Skin epidermis (tissue), 12 donors: Measurements from ENCODE around the gene PTPRJ.
A peak's percentile ranks its signal among the peaks of the same experiment; 100 is the strongest.
"Not testable (repeated sequence)": the region's sequence is repeated elsewhere in the genome, so short reads cannot be mapped to it uniquely, and the experiment has no call there.

Source experiments
- H3K27ac ChIP-seq, 21 experiments: fragments of 200-600 bp; sonication (generic) in 11 of 21; one replicate each; pipeline ENCODE4 v1.5.0; 2020; ENCODE audit warnings: mild to moderate bottlenecking in 3 of 21, inconsistent platforms in 2 of 21, moderate library complexity in 2 of 21
- H3K4me3 ChIP-seq, 7 experiments: fragments of 200-600 bp; sonication (generic) in 2 of 7; one replicate each; pipeline ENCODE4 v1.5.0; 2020; ENCODE audit warnings: inconsistent platforms in 2 of 7, mild to moderate bottlenecking in 2 of 7, moderate library complexity in 1 of 7

The PTPRJ gene

DNA sequence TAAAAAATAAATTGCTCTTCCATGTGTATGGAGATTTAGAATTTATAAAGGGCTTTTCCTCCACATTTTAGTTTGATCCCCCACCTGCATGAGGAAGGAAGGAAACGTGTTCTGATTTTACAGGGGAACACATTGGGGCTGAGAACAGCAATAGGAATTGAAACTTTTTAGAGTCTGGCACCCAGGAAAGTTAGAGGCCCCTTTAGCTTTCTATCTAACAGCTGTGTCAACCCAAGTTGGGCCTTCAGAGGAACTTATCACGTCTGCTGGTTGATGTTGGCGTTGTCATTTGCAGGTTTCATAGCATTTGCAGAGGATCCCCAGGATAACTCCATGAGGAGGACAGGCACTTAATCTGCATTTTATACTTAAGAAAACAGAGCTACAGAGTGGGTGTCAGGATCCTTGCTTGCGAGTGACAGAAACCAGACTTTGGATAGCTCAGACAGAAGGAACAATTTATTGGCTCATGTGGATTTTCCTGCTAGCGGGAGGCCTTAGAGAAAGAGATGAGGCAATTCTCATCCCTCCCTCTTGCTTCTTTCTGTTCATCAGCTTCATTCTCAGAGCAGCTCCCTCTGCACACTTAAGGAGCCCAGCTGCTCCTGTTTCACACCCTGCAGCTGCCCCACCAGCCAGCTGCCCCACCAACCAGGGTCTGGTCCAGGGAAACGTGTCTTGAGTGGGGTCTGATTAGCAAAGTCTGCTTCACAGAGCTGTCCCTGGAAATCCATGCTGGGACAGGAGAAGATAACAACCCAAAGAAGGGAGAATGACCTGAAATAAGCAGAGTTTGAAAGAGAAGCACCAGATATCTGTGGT is 143.8 kb downstream of the PTPRJ start:
- Histone ChIP-seq H3K4me3 (no peak overlapping the region), H3K27ac (no peak overlapping the region)

DNA sequence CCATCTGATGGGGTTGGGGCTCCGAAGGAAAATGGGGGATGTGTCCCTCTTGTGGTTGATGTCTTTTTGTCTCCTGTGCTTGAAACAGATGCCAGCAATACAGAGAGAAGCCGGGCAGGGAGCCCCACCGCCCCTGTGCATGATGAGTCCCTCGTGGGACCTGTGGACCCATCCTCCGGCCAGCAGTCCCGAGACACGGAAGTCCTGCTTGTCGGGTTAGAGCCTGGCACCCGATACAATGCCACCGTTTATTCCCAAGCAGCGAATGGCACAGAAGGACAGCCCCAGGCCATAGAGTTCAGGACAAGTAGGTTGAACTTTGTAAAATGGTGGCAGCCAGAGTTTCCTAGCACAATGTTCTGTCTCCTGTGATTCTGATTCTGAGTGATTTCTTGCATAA is 144.5 kb downstream of the PTPRJ start:
- Histone ChIP-seq H3K4me3 (no peak overlapping the region), H3K27ac (no peak overlapping the region)

DNA sequence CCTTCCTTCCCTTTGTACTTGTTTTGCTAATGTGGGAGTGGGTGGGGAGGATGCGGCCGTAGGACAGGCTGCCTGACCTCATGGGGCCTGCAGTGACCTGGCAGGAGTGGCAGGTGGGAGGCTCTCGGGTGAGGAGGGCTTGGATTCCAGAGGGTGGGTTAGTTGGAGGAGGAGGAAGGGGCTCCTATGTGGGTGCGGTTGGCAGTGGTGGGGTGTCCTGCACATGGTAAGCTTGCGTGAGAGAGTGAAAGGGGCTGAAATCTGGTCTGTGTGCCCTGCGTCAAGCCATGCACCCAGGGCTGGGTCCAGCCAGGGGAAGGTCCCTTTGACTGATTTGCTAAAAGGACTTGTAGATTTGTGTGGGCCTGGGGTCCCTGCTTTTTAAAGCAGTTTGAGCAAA is 145.5 kb downstream of the PTPRJ start:
- Histone ChIP-seq H3K27ac (no peak overlapping the region), H3K4me3 (no peak overlapping the region)

DNA sequence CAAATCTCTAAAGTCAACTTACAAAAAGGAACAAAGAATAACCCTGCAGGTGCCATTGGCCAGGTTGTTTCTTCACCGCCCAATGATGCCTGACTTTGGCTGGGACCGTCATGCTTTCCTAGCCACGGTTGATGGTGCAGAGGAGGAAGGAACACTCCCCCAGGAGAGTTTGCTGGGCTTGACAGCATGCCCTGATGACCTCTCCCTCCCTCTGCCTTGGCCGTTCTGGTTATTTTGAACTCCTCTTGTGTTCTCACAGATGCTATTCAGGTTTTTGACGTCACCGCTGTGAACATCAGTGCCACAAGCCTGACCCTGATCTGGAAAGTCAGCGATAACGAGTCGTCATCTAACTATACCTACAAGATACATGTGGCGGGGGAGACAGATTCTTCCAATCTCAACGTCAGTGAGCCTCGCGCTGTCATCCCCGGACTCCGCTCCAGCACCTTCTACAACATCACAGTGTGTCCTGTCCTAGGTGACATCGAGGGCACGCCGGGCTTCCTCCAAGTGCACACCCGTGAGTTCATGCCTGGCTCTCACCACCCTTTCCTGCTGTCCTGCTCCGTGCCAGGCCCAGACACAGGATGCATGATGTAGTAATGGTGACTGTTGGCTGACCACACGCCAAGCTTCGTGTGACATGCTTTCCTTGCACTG is 147.3 kb downstream of the PTPRJ start:
- Histone ChIP-seq H3K4me3 (no peak overlapping the region), H3K27ac (no peak overlapping the region)

DNA sequence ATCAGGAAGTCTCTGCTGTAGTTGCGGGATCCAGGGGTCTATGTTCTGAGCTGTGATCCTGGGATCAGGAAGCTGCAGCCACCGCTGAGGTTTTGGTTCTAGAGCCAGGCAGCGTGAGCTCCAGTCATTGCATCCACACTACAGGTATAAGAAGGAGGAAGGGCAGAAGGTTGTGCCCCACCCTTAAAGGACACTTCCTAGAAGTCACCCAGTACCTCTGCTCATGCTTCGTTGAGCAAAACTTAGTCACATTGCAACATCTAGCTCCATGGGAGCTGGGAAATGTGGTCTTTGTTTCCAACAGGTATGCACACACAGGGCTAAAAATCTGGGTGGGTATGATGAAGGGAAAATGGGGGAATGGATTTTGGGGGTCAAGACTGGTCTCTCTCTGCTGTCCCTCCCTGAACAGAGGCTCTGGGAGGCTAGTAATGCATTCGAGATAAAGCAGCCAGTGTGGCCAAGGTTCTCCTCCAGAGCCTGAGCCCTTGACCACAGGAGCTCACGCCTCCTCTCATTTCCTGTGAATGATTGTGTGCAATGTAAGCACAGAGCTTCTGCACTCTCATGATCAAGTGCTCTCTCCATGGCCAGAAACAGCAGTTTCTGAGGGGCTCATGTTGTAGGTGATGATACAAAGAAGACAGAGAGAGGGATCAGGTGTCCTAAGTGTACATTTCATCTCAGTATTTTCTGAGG is 149.5 kb downstream of the PTPRJ start:
- H3K27ac ChIP-seq, result peak overlapping the region in 1 of 21 experiments; percentile 1

DNA sequence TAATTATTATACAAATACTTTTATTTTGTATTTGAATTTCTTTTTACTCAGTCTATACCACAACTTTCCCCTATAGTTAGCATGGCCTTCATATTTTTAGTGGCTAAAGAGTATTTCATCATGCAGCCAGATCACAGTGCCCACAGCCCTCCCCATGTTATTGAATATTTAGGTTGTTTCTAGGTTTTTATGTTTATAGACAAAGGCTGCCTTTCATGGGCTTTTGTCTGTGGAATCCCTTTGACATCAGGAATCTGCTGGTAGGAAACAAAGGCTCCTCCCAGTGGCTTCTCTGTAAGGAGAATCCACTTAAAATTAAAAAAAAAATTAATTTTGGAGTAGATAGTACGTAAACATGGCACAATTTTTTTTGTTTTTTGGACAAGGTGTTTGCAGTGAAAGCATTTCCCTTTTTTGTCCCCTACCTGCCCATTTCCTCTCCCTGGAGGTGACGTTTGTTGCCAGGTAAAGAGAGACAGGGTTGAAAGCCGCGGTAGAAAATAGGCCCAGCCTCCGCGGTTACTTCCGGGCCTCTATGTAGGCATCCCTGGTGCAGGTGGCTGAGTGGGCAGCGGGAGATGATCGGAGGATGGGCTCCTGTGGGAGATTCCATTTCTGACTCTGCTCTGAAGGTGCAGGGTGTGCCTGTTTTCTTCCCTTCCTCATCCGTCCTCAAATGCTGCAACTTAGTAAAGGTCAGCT is 154.0 kb downstream of the PTPRJ start:
- no peak overlapping the region for H3K27ac ChIP-seq
- no peak overlapping the region for H3K4me3 ChIP-seq

More for the DNA sequence above, 149.5 kb downstream of the PTPRJ start:
- no peak overlapping the region for H3K4me3 ChIP-seq

DNA sequence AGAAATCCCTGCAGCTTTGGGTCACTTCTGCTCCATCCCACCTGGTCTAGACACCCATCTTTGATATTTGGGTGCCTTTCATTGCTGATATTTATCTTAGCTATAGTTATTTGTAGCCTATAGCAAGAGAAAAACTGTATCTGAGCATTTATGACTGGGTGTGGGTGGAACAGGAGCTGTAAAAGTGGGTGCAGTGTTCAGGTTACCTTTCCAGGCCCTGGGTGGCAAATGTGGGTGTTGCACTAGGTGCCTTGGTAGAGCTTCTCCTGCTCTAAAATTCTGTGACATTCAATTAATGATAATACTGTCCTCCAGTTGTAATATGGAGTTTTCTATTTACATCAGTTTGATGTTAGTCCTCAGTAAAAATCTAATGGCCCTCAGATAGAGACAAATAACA is 157.9 kb downstream of the PTPRJ start:
- no peak overlapping the region for H3K27ac ChIP-seq
- no peak overlapping the region for H3K4me3 ChIP-seq

DNA sequence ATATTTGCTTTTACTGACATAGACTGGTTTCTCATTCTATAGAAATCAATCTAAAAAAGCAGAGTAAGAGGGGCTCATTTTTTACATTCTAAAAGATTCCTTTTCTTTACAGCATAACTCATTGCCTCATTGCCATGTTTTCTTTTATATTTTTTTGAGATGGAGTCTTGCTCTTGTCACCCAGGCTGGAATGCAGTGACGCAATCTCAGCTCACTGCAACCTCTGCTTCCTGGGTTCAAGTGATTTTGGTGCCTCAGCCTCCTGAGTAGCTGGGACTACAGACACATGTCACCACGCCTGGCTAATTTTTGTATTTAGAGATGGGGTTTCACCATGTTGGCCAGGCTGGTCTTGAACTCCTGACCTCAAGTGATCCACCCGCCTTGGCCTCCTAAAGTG is 159.5 kb downstream of the PTPRJ start:
- not testable (repeated sequence) for H3K27ac ChIP-seq

DNA sequence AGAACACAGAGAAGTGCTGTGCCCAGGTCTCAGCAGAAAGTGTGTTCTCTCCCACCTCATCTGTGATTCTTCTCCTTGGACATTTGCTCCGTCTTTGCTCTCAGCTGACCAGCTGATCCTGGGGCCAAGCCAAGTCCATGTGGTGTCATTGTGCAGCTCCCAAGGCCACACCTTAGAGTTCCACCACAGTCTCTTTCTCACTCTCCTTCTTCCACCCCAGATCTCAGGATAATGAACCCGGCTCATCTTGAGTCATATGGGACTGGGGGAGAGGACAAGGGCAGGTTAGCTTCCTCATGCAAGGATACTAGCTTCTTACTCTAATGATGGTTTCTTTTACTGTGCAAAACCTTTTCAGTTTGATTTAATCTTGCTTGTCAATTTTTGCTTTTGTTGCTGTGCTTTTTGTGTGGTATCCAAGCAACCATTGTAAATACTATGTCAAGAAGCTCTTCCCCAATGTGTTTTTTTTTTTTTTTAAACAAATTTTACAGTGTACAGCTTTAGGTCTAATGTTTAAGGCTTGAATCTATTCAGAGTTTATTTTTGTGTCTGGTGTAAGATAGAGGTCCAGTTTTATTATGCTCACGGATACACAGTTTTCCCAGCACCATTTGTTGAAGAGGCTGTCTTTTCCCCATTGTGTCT is 161.2 kb downstream of the PTPRJ start:
- Histone ChIP-seq H3K27ac (no peak overlapping the region), H3K4me3 (no peak overlapping the region)

More for the DNA sequence above, 159.5 kb downstream of the PTPRJ start:
- not testable (repeated sequence) for H3K4me3 ChIP-seq

DNA sequence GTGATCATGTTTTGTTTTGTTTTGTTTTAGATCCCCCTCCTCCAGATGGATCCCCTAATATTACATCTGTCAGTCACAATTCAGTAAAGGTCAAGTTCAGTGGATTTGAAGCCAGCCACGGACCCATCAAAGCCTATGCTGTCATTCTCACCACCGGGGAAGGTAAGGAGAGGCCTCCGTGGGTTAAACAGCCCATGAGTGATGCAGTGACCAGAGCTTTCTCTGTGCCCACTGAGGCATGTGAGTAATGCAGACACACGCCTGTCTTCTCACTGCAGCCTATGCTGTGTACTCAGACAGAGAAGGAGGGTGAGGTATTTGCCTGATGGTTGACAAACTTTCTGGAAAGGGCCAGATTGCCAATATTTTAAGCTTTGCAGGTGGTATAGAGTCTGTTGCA is 162.5 kb downstream of the PTPRJ start:
- Histone ChIP-seq H3K4me3 (no peak overlapping the region), H3K27ac (no peak overlapping the region)

DNA sequence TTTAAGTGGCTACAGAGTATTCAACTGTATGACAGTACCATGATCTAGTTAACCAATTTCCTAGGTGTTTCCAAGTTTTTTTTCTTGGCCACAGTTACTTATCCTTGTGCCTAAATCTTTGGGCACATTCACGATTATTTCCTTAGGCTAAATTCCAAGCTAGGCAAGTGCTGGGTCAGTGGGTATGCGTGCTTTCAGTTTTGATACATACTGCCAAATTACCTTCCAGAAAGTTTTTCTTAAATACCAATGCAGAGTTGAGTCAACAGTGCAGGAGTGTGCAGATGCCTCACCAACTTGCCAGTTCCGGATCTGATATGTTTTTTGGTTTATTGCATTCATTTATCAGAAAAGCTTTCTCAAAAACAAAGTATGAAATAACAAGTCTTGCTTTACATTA is 168.4 kb downstream of the PTPRJ start:
- Histone ChIP-seq H3K4me3 (no peak overlapping the region), H3K27ac (no peak overlapping the region)

DNA sequence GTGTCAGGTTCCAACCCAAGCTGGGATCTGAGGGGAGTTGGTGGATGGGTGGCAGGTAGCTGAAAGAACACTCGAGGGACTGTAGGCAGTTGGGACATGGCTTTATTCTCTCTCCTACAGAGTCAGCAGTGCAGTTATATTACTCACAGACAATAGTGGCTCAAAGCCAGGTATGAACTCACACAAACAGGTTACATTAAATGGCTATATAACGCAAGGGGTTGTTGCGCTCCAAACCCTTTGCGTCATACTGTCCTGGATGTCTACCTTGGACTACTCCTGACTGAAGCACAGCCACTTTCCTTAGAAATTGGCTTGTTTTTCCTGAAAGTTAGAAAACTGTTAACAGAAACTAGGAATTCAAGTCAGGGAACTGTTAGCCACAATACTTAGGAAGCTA is 169.9 kb downstream of the PTPRJ start:
- no peak overlapping the region for H3K4me3 ChIP-seq
- no peak overlapping the region for H3K27ac ChIP-seq

DNA sequence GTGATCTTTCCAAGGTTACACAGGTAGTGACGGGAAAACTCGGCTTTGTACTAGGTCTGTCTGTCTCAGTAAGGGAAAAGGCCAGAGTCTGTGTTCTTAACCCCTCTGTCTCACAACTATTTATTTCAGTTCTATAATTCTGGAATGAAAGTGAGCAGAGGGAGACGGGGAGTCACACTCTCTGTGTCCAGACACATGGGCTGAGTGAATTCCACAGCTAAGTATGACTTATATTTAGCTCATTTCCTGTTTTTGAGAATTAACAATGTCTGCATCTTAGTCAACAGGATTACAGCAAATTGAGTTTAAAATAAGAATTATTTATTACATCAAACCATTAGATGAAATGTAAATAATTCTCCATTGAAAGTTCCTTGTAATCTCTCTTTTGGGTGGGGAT is 173.8 kb downstream of the PTPRJ start:
- Histone ChIP-seq H3K4me3 (no peak overlapping the region), H3K27ac (no peak overlapping the region)

DNA sequence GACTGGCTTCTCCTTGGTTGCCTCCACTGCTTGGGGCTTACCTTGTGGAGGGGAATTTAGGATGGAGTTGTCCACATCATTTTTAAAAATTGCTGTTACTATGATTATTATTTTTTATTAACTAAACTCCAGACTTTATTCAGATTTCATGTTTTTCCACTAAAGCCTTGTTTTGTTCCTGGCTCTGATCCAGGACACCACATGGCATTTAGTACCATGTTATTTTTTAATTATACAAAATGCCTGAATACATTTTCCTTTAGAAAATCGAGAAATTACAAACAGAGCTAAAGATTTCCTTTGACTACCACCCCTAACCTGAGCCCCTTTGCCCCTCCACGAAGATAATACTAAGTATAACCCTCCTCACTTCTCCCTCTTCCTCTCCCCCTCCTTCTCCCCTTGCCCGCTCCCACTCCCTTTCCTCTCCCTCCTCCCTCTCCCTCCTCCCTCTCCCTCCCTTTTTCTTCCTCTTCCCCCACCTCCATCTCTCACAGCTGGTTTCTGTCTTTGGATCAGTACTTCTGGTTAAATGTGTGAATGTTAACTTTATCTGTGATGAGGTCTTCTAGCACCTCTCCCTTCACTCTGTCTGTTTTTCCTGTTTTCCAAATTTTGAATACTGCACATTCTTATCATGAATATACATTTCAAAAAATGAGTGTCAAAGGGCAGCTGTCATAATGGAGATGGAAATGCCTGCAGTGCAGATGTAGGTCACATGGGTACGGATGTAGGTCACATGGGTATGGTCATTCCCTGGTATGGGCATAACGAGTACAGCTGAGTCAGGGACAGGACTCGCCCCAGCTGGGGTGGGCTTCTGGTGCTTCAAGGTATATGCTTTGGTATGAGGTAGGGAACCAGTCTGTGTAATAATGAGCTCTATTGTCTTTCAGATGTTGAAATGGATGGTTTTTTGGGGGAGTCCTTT is 181.9 kb downstream of the PTPRJ start:
- Histone ChIP-seq H3K4me3 (no peak overlapping the region), H3K27ac (no peak overlapping the region)

DNA sequence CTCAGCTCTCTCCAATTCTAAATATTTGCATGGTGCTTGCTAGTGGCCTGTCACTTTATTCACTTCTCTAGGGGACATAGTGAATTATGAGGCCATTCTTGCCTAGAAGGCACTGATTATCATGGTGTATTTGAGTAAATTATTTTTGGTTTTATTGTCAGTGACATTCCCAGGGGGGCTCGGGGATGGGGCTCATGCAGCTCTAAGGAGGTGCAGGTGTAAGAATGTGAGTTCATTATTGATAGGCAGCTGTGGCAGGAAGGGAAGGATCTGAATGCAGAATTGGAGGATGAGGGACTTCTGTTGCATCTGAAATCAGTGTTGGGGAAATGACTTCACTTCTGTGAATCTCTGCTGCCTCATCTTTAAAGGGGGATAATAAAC is 182.5 kb downstream of the PTPRJ start:
- Histone ChIP-seq H3K4me3 (no peak overlapping the region), H3K27ac (no peak overlapping the region)

DNA sequence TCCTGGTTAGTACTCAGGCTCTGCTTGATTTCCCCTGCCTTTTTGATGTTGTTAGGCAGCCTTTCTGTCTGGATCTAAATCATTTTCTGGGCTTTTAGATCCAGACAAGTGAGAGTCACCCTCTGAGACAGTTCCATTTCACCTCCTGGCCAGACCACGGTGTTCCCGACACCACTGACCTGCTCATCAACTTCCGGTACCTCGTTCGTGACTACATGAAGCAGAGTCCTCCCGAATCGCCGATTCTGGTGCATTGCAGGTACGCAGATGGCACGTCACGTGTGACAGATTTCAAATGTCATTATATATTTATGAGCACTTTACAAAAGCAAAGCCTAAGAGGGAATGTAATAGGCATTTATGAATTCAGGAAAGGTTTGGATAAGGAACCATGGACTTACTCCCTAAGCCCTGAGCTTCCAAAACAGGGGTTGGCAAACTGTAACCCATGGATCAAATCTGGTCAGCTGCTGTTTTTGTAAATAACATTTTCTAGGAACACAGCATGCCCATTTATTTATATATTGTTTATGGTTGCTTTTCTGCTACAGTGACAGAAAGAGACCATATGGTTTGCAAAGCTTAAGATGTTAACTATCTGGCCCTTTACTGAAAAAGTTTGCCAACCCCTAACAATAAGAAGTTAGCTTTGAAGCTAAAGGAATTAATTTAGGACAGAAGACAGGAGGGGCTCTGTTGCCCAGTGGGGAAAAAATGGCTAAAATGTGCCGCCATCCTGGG is 183.2 kb downstream of the PTPRJ start:
- Histone ChIP-seq H3K27ac (no peak overlapping the region), H3K4me3 (no peak overlapping the region)

DNA sequence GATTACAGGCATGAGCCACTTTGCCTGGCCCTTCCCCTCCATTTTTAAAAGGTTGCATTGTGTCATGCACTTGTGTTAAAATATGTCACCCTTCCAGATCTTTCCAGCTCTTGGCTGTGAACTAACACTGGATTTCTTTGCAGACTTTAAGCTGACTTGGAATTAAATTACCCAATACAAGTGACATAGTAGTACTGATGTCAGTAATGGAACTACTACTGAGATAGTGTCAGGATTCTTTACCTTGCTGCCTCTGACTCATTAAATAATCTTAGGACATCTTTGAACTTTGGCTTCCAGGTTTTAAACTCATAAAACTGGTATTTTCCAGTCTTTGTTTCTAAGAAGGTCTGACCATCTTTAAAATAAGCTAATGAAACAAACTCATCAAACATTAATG is 184.5 kb downstream of the PTPRJ start:
- no peak overlapping the region for H3K27ac ChIP-seq
- H3K4me3 ChIP-seq, result no peak overlapping the region

DNA sequence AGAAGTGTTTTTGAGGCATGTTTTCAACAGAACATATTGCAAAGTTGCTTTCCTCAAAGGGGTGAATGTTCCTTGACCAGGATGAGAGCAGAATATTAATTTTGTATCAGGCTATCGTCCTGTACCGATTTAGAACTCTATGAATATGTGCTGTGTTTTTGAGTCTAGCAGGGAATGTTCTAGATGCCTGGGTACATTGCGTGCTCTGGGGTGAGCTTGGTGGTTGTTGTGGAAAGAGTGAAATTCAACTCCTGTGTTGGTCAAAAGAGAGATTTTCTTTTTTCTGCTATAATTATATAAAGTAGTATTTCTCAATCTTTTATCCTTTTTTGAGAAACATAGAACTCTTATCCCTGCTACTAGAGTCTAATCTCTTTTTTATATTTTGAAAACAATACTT is 185.1 kb downstream of the PTPRJ start:
- Histone ChIP-seq H3K4me3 (no peak overlapping the region), H3K27ac (no peak overlapping the region)
